A549 treated with ZK216348 at 1 μM for 4 hours (cell line): Measurements from ENCODE around the gene AP1AR. TPM values are rescaled to one million over a fixed set of nuclear protein-coding genes. Genes with fewer than 3 reads are reported as not detected.

ENCODE experiments used
- total RNA-seq: library from RNA; stranded (reverse); fragments of 200-300 nt; extraction: Qiagen RNA extraction; gene quantifications from 5 replicates; pipeline ENCODE4 v1.2.3, GENCODE V29; 2022; ENCODE audit warnings: low read depth

The AP1AR gene
- total RNA-seq, result 6.4 to 14.8 TPM (median 10.9 TPM) in 5 replicates

GRCh38 chr4:112231779-112232713 lies at the start of gene AP1AR:
Gene AP1AR, plus strand, starts transcription at chr4:112231787. Its CDS starts 305 bp downstream, at chr4:112232092.

GRCh38 chr4:112296949-112297880 lies 65.6 kb downstream of the AP1AR start, which contains the start of gene ALPK1:
Gene ALPK1, plus strand, starts transcription at chr4:112297369.

Other genes starting within 250 kb of the AP1AR start
- gene FAM241A, start 86.3 kb upstream of the AP1AR start, total RNA-seq, result 0.53 to 1.2 TPM (median 0.91 TPM) in 5 replicates
- 3.8 to 7.1 TPM (median 4.6 TPM) in 5 replicates for gene TIFA, start 54.1 kb downstream of the AP1AR start, total RNA-seq
- gene ALPK1, start 65.6 kb downstream of the AP1AR start, total RNA-seq, result 1.5 to 2.4 TPM (median 1.9 TPM) in 5 replicates